HG02852 (cell line): Measurements from ENCODE around the gene LIN54.
"Not testable (repeated sequence)": the region's sequence is repeated elsewhere in the genome, so short reads cannot be mapped to it uniquely, and the experiment has no call there.

Source experiments
- ATAC-seq: cut with Tn5 transposase; IDR thresholded peaks from one replicate; pipeline ENCODE4 v1.9.1; 2021; ENCODE audit warnings: mild to moderate bottlenecking, moderate library complexity; ENCODE audit not compliant: unreplicated experiment

The LIN54 gene

GRCh38 chr4:83012687-83013419 is 2.2 kb upstream of the LIN54 start:
- ATAC-seq = peak; percentile 82

GRCh38 chr4:83012200-83012686 is 1.6 kb upstream of the LIN54 start:
- peak; percentile 11 for ATAC-seq

DNA sequence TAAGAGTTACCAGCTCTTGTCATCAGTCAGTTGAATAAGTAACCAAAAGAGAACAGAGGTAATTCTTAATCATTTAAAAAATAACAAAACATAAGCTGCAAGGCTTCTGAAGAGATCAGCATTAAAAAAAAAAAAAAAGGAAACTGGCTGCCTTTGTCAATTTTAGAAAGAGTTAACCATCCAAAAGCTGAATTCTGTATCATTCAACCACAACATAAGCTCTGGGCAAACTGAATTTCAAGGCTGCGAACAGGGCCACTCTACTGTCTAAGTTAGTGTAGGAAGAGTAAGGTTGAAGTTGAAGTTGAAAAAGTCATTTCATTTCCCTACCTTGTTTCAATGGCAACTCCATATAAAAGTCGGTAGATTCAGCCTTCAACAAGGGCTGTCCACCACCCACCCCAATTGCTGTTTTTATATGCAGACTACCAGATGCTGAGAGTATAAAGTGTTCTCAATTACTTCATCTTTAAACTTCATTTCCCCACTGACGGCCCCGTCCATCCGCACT is 1.1 kb upstream of the LIN54 start:
- no peak for ATAC-seq

GRCh38 chr4:83010111-83010521 is 507 bp downstream of the LIN54 start:
- no peak for ATAC-seq

DNA sequence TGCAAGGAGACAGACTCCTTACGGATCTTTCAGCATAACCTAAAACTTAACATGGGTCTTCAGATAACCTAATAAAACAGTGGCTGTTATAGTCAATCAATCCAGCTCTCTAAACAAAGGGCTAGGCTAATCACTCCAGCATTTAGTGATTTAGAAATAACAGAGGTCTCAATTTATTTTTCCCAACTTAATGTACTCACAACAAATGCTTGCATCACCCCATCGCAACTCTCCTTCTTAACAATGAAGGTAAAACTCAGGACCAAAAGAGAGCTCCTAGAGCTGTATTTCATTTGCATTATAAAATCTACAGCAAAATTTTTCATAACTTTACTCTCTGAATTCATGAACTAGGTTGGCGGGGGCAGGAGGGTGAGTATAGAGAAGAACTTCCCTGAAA is 1.1 kb downstream of the LIN54 start:
- ATAC-seq = no peak

GRCh38 chr4:83003044-83003791 is 7.4 kb downstream of the LIN54 start:
- not testable (repeated sequence) for ATAC-seq

DNA sequence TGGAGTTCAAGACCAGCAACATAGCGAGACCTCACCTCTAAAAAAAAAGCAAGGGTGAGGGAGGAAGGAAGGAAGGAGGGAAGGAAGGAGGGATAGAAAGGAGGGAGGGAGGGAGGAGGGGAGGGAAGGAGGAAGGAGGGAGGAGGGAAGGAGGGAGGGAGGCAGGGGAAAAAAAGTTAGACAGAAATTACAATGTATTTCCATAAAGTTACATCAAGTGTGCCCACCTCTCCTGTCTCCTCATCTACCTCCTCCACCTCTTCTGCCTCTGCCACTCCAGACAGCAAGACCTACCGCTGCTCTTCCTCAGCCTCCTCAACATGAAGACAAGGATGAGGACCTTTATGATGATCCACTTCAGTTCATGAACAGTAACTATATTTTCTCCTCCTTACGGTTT is 8.3 kb downstream of the LIN54 start:
- ATAC-seq = no peak

DNA sequence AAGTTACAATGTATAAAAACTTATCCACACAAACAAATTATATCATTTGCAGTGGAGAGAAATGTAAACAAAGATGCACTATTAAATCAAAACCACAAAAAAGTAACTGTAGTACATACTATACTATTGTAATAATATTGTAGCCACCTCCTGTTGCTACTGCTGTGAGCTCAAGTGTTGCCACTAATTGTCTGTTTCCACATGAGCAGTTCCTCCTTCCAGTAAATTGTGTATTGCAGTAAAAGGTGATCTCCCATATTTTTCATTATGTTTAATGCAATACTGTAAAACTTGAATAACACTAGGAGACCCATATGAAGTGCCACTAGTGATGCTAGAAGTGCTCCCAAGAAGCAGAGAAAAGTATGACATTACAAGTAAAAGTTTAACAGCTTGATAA is 11.7 kb downstream of the LIN54 start:
- ATAC-seq = no peak

GRCh38 chr4:82994834-82995233 is 15.8 kb downstream of the LIN54 start:
- no peak for ATAC-seq

DNA sequence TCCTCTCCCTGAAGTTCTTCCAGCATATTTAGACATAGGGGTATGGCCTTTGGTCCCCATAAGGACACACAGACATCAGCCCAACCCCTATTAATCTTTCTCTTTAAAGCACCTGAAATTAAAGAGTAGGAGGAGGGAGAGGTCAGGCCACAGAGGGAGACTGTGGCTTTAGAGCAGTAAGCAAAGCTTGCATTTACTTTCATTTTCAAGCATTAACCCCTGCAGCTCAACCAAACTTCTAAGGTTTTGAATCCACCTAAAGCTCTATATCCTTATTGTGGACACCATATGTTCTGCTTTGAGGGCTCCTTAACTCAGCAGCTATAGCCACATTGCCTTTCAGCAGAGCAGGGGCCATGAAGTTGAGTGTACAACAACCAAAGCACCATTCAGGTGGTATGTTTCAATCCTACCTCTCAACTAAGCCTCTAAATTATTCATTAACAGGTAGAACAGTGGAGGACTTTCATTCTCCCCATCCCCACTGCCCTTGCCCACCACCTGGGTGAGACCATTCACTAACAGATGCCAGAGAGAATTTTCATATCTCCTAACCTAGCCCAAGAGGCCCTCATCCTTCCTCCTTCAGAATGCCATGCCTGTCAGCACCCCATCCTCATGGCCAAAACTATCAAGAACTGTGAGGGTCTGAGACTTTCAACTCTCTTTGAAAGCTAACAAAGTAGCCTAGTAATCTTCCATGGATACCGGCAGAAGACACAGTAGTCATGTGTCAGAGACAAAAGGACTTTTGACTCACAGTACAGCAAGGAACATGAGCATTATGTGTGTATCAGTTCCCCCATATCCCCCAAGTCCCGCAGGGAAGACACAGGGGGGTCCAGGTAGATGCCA is 20.8 kb downstream of the LIN54 start:
- peak; percentile 97 for ATAC-seq

- no peak for ATAC-seq
Measured at GRCh38 chr4:82988323-82988832, 22.2 kb downstream of the LIN54 start.

- not testable (repeated sequence) for ATAC-seq
Measured at GRCh38 chr4:82987519-82987918, 23.1 kb downstream of the LIN54 start.

DNA sequence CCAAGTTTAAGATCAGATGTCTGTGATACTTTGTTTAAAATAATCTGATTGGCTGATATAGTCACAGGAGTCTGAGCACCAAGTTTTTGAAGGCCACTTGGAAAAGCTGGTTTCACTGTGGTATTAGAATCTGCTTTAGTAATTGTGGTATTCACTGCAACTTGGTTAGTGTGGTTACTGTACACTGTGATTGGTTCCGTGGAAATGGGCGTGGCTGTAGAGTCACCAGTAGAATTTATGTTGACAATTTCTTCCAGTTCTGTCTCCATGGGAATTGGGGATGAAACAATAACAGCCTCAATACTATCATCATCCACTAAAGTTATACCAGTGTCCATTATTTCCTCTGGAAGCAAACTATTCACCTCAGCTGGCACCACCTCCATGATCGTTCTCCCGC is 26.2 kb downstream of the LIN54 start:
- no peak for ATAC-seq

- ATAC-seq = no peak
Measured at GRCh38 chr4:82983444-82983843, 27.2 kb downstream of the LIN54 start.

- ATAC-seq = no peak
Measured at GRCh38 chr4:82981138-82981537, 29.5 kb downstream of the LIN54 start.

GRCh38 chr4:82975792-82976191 is 34.8 kb downstream of the LIN54 start:
- ATAC-seq = no peak

- ATAC-seq = no peak
Measured at GRCh38 chr4:82969414-82969813, 41.2 kb downstream of the LIN54 start.

DNA sequence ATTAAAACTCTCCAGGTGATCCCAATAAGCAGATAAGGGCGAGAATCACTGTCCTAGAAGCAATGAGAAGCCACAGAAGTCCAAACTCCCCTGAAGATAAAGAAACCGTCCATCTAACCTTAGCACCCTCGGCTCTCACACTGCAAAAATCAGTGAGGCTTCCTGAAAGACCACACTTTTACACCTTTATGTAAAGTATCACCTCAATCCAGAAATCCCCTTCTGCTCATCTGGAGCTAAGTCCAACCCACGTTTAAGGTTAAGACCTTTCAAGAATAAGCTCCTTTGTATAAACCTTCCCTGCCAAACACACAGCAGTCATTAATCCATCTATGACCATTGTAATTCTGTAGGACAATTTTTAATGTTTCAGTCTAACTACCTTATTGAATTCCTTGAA is 41.7 kb downstream of the LIN54 start:
- ATAC-seq = peak; percentile 74

DNA sequence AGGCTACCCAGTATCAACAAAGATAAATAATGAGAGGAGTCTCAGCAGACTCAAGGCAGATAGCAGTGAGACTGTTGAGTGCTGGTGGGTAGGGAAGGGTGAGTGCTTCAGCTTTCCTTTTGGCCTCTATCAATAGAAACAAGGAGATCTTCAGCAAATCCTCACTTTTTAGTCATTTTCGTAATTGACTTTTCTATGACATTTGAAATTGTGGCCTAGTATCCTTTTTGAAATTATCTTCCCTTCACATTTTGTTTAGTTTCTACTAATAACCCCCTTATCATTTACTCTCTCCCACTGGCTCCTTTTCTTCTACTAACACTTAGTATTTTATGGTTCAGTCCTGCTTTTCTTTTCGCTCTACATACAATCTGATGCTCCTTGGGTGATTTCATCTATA is 44.9 kb downstream of the LIN54 start:
- ATAC-seq = no peak

- ATAC-seq = no peak
Measured at GRCh38 chr4:82957045-82957444, 53.6 kb downstream of the LIN54 start.

- ATAC-seq = no peak
Measured at GRCh38 chr4:82954212-82954611, 56.4 kb downstream of the LIN54 start.
